SU-DHL-6 (cell line): ENCODE measurements around the gene PLB1.

Experiments used
- H2AFZ ChIP-seq: fragments of 200-600 bp; sonication (generic); 2 replicates; pipeline ENCODE4 v1.6.1; 2014; ENCODE audit warnings: low read depth, mild to moderate bottlenecking, moderate library complexity, mixed read lengths, antibody characterized with exemption, low read length; ENCODE audit not compliant: severe bottlenecking
- H3F3A ChIP-seq: fragments of 200-600 bp; shearing (Covaris generic); 2 replicates; pipeline ENCODE4 v1.6.0; 2016; ENCODE audit warnings: antibody characterized with exemption, mild to moderate bottlenecking; ENCODE audit not compliant: insufficient read depth
- H3K27ac ChIP-seq: fragments of 200-600 bp; sonication (generic); 2 replicates; pipeline ENCODE4 v1.5.1; 2016; ENCODE audit warnings: low read depth, mild to moderate bottlenecking, low read length, moderate library complexity, mixed read lengths
- H3K27me3 ChIP-seq: fragments of 200-600 bp; sonication (generic), shearing (Covaris generic); 2 replicates; pipeline ENCODE4 v1.6.0; 2014; ENCODE audit warnings: mild to moderate bottlenecking, low read length
- H3K36me3 ChIP-seq: fragments of 200-600 bp; sonication (generic); 2 replicates; pipeline ENCODE4 v1.6.1; 2014; ENCODE audit warnings: mild to moderate bottlenecking, low read length, mixed read lengths
- H3K4me2 ChIP-seq: fragments of 300-600, 200-600 bp; shearing (Covaris generic), sonication (generic); 2 replicates; pipeline ENCODE4 v1.6.0; 2014; ENCODE audit warnings: low read length, low read depth, mild to moderate bottlenecking; ENCODE audit not compliant: poor library complexity, severe bottlenecking
- H3K4me3 ChIP-seq: fragments of 200-600 bp; sonication (generic); 2 replicates; pipeline ENCODE4 v1.5.1; 2014; ENCODE audit warnings: antibody characterized with exemption, low read length, mild to moderate bottlenecking, mixed read lengths; ENCODE audit not compliant: insufficient read depth, poor library complexity, severe bottlenecking
- H3K79me2 ChIP-seq: fragments of 200-600 bp; sonication (generic); 2 replicates; pipeline ENCODE4 v1.6.1; 2014; ENCODE audit warnings: mild to moderate bottlenecking, low read length, moderate library complexity; ENCODE audit not compliant: insufficient read depth
- H3K9ac ChIP-seq: fragments of 200-600 bp; sonication (generic); 2 replicates; pipeline ENCODE4 v1.7.0; 2014; ENCODE audit warnings: mild to moderate bottlenecking, low read length
- H3K9me2 ChIP-seq: fragments of 200-600 bp; sonication (generic); replicated peaks from 2 replicates; pipeline ENCODE4 v1.6.1; 2014; ENCODE audit warnings: low read length; ENCODE audit not compliant: insufficient read depth
- H3K9me3 ChIP-seq: fragments of 200-600 bp; sonication (generic); 2 replicates; pipeline ENCODE4 v1.6.1; 2014; ENCODE audit warnings: low read length, mixed read lengths; ENCODE audit not compliant: insufficient read depth
- H4K20me1 ChIP-seq: fragments of 200-600 bp; sonication (generic); 2 replicates; pipeline ENCODE4 v1.6.1; 2014; ENCODE audit warnings: low read depth, mild to moderate bottlenecking, antibody characterized with exemption, low read length, moderate library complexity, mixed read lengths
- EZH2phosphoT487 ChIP-seq: fragments of 200-600 bp; sonication (generic), shearing (Covaris generic); conservative IDR thresholded peaks from 2 replicates; pipeline ENCODE4 v1.6.1; 2018; ENCODE audit warnings: mild to moderate bottlenecking, antibody characterized with exemption, low read length, moderate library complexity, mixed read lengths
- TF ChIP-seq, protein P1 (sequence below): fragments of 200-600 bp; sonication (generic); IDR thresholded peaks from one replicate; pipeline ENCODE4 v1.5.1; 2017; ENCODE audit warnings: antibody characterized with exemption, mild to moderate bottlenecking, low read length, moderate library complexity; ENCODE audit not compliant: insufficient read depth, poor library complexity, severe bottlenecking

The PLB1 gene

GRCh38 chr2:28447943-28448792 lies 47.7 kb upstream of the PLB1 start:
- no peak overlapping the region for H2AFZ ChIP-seq
- H3K27ac ChIP-seq, result no peak overlapping the region
- no peaks in the 10 kb centered on the region for H3K9me2 ChIP-seq
- no peaks in the 10 kb centered on the region for H3K36me3 ChIP-seq
- H3K4me2 ChIP-seq, result no peak overlapping the region
- H3K9me3 ChIP-seq, result no peaks in the 10 kb centered on the region
- H3K4me3 ChIP-seq, result no peak overlapping the region
- H3K9ac ChIP-seq, result no peak overlapping the region
- no peaks in the 10 kb centered on the region for H4K20me1 ChIP-seq
- TF ChIP-seq, protein P1, sequence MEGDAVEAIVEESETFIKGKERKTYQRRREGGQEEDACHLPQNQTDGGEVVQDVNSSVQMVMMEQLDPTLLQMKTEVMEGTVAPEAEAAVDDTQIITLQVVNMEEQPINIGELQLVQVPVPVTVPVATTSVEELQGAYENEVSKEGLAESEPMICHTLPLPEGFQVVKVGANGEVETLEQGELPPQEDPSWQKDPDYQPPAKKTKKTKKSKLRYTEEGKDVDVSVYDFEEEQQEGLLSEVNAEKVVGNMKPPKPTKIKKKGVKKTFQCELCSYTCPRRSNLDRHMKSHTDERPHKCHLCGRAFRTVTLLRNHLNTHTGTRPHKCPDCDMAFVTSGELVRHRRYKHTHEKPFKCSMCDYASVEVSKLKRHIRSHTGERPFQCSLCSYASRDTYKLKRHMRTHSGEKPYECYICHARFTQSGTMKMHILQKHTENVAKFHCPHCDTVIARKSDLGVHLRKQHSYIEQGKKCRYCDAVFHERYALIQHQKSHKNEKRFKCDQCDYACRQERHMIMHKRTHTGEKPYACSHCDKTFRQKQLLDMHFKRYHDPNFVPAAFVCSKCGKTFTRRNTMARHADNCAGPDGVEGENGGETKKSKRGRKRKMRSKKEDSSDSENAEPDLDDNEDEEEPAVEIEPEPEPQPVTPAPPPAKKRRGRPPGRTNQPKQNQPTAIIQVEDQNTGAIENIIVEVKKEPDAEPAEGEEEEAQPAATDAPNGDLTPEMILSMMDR, result no peak
- TF ChIP-seq EZH2phosphoT487, result no peak
- no peaks in the 10 kb centered on the region for H3K27me3 ChIP-seq
- H3K79me2 ChIP-seq, result no peaks in the 10 kb centered on the region
- H3F3A ChIP-seq, result no peaks in the 10 kb centered on the region

DNA sequence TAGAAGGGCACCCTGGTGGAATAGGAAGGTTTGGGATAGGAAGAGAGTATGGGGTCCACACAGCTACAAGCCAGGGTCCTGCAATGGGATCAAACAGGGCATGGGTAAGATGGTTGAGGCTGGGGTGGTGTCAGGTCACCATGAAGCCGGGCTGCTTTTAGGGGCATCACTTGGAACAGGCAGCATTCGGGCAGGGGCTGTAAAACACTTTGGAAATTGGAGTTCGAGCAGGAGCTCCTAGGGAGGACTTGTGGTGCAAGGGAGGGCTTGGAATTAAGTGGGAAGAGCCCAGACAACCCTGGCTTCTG lies 47.1 kb upstream of the PLB1 start:
- no peak overlapping the region for H3K4me2 ChIP-seq
- H3K9me2 ChIP-seq, result no peaks in the 10 kb centered on the region
- no peak for TF ChIP-seq EZH2phosphoT487
- TF ChIP-seq, protein P1, result no peak
- H4K20me1 ChIP-seq, result no peaks in the 10 kb centered on the region
- H2AFZ ChIP-seq, result no peak overlapping the region
- H3K9ac ChIP-seq, result no peak overlapping the region
- no peaks in the 10 kb centered on the region for H3K9me3 ChIP-seq
- no peaks in the 10 kb centered on the region for H3F3A ChIP-seq
- no peaks in the 10 kb centered on the region for H3K27me3 ChIP-seq
- no peaks in the 10 kb centered on the region for H3K79me2 ChIP-seq
- no peak overlapping the region for H3K4me3 ChIP-seq
- no peak overlapping the region for H3K27ac ChIP-seq
- H3K36me3 ChIP-seq, result no peaks in the 10 kb centered on the region

DNA sequence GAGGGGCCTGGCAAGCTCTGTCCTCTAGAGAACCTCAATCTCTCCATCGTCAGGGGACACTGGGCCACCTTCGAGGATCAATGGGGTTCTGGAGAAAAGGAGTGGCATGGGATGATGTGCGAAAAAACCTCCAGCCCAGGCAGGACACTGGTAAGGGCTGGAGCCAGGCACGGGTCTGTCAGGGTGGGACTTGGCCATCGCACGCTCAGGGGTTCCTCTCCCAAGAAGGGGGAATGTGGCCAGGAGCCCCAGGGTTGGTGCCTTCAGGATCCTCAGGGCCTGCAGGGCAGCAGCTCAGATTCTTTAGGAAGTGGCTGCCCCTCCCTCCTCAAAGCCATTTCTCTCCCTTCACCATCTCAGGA lies 46.8 kb upstream of the PLB1 start:
- H3K4me2 ChIP-seq, result no peak overlapping the region
- H3K9me3 ChIP-seq, result no peaks in the 10 kb centered on the region

More for the DNA sequence above, 46.8 kb upstream of the PLB1 start:
- H3K4me3 ChIP-seq, result no peak overlapping the region
- no peak overlapping the region for H3K9ac ChIP-seq
- no peaks in the 10 kb centered on the region for H3F3A ChIP-seq
- no peak overlapping the region for H3K27ac ChIP-seq
- H3K9me2 ChIP-seq, result no peaks in the 10 kb centered on the region
- TF ChIP-seq EZH2phosphoT487, result no peak
- TF ChIP-seq, protein P1, result no peak
- H3K79me2 ChIP-seq, result no peaks in the 10 kb centered on the region
- H3K27me3 ChIP-seq, result no peaks in the 10 kb centered on the region
- no peaks in the 10 kb centered on the region for H3K36me3 ChIP-seq
- H4K20me1 ChIP-seq, result no peaks in the 10 kb centered on the region
- H2AFZ ChIP-seq, result no peak overlapping the region
